Cerebellar nuclear complex (tissue), 1 donor: ENCODE measurements around the gene SIRT1.
"Not testable (repeated sequence)": the region's sequence is repeated elsewhere in the genome, so short reads cannot be mapped to it uniquely, and the experiment has no call there.

Source experiments
- DNase-seq, 2 experiments: peaks; one replicate each; lab custom pipeline; 2025; lab: John Stamatoyannopoulos, UW

Gene SIRT1

DNA sequence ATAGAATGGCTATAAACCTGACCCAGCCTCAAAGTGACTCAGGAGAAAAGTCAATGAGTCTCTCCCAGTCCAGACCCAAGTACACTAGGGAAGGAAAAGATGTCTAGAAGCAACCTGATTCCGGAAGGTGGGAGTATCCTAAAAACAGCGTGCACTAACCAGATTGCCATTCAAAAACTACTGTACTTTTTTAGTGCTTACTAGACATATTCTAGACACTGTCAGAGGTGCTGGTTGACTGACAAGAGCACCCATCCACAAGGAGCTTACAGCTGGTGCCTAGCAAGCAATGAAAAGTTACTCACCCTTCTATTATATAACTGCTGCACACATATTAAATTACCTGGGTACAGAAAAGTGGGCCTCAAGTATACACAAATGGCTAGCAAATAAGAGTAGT, 81.0 kb downstream of the SIRT1 start:
- DNase-seq: no peak

DNA sequence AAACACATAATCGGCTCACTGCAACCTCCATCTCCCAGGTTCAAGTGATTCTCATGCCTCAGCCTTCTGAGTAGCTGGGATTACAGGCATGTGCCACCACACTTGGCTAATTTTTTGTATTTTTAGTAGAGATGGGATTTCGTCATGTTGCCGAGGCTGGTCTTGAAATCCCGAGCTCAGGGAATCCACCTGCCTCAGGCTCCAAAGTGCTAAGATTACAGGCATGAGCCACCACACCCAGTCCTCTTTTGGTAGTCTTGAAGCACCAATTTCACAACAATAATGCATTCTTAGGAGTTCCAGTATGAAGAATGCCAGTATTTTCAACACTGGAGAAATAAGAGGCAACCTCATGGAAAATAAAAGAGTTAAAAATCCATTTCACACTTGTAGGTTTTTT, 81.6 kb downstream of the SIRT1 start:
- not testable (repeated sequence) for DNase-seq
